GM19035 (cell line): ENCODE data around the gene TTC22.

ENCODE experiments used
- ATAC-seq: cut with Tn5 transposase; IDR thresholded peaks from one replicate; pipeline ENCODE4 v1.9.1; 2021; ENCODE audit not compliant: unreplicated experiment

Gene TTC22

GRCh38 chr1:54835131-54835898 is 34.2 kb upstream of the TTC22 start:
- ATAC-seq = no peak

- ATAC-seq = no peak
Observed at GRCh38 chr1:54834007-54834541, 33.0 kb upstream of the TTC22 start.

- ATAC-seq = no peak
Observed at GRCh38 chr1:54833121-54833520, 32.0 kb upstream of the TTC22 start.

GRCh38 chr1:54826226-54826816 is 25.2 kb upstream of the TTC22 start:
- ATAC-seq = no peak

GRCh38 chr1:54825696-54826095 is 24.6 kb upstream of the TTC22 start:
- ATAC-seq = no peak

- no peak for ATAC-seq
Observed at GRCh38 chr1:54823670-54824069, 22.5 kb upstream of the TTC22 start.

- ATAC-seq = no peak
Observed at GRCh38 chr1:54819733-54820132, 18.6 kb upstream of the TTC22 start.

GRCh38 chr1:54819195-54819536 is 18.0 kb upstream of the TTC22 start:
- ATAC-seq = no peak

GRCh38 chr1:54818461-54819194 is 17.5 kb upstream of the TTC22 start:
- ATAC-seq = no peak

GRCh38 chr1:54816951-54817350 is 15.8 kb upstream of the TTC22 start:
- no peak for ATAC-seq

- no peak for ATAC-seq
Observed at GRCh38 chr1:54816130-54816529, 15.0 kb upstream of the TTC22 start.

GRCh38 chr1:54815086-54815876 is 14.2 kb upstream of the TTC22 start:
- no peak for ATAC-seq

GRCh38 chr1:54814571-54814970 is 13.4 kb upstream of the TTC22 start:
- no peak for ATAC-seq

- ATAC-seq = no peak
Observed at GRCh38 chr1:54814126-54814498, 13.0 kb upstream of the TTC22 start.

- no peak for ATAC-seq
Observed at GRCh38 chr1:54813485-54814125, 12.5 kb upstream of the TTC22 start.

GRCh38 chr1:54812801-54813484 is 11.8 kb upstream of the TTC22 start:
- ATAC-seq = no peak

- ATAC-seq = no peak
Observed at GRCh38 chr1:54811739-54812655, 10.9 kb upstream of the TTC22 start.

GRCh38 chr1:54811066-54811465 is 9.9 kb upstream of the TTC22 start:
- ATAC-seq = no peak
